Fibroblast of skin of abdomen (primary cell): ENCODE results near the gene ABI1.

Experiments
- DNase-seq: peaks from one replicate; pipeline ENCODE4 v3.0.0-alpha.2; 2013

Gene ABI1

DNA sequence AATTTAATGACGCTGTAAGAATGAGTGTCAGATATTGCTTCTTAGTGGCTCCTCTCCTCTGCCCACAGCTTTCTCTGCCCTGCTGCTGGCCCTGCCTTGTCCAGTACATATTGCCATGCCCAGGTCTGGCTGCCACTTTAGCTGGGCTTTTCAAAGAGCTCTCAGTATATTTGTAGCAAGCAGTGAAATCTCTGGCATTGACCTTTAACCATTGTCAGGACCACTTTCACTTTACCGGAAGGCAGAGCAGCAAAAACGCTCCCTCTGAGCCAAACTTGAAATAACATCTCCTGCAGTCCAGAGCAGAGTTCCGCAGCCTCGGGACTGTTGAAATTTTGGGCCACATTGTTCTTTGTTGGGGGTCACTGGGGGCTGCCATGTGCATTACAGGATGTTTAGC lies 149.4 kb downstream of the ABI1 start:
- no peak for DNase-seq

DNA sequence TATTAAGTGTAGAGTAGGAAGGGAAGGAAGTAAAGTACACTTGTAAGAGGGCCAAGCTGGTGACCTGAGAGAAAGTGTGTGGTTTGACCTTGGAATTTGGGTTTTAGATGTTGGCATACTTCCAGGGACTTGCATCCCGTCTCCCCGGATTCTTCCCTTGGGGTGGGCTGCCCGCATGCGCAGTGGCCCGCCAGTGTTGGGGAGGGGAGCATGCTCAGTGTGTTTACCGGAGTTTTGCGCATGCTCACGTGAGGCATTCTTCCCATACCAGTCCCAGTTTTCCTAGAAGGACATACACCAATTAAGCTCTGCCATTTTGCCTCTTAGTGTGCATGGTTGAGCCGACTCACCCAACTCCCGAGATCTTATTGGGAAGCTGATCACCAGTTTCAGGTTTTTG lies 153.8 kb downstream of the ABI1 start:
- no peak for DNase-seq

DNA sequence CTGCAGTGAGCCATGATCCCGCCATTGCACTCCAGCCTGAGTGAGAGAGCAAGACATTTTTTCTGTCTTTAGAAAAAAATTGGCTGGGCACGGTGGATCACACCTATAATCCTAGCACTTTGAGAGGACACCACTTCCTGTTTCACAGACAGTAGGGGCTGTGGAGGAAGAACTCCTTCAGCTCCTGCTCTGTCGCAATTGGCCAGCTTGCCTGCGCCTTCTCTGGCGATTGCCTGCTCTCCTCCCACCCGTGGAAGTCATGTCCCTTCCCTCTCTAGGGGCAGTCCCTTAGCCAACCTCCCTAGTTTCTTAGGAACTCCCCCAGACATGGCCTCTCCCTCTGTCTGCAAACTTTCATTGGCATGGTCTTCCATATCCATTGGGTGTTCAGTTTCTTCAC lies 154.6 kb downstream of the ABI1 start:
- DNase-seq: no peak

DNA sequence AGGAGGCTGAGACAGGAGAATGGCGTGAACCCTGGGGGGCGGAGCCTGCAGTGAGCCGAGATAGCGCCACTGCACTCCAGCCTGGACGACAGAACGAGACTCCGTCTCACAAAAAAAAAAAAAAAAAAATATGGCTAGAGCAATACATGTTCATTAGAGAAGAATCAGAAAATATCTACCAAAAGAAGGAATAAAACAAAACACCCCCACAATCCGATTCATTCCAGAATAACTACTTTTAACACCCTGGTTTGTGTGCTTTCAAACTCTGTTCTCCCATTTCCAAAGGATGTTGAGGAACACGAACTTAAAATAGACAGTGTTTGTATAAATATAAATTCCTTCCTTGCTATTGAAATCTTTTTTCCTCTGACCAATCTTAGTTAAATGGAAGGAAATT lies 156.8 kb downstream of the ABI1 start:
- DNase-seq: no peak

DNA sequence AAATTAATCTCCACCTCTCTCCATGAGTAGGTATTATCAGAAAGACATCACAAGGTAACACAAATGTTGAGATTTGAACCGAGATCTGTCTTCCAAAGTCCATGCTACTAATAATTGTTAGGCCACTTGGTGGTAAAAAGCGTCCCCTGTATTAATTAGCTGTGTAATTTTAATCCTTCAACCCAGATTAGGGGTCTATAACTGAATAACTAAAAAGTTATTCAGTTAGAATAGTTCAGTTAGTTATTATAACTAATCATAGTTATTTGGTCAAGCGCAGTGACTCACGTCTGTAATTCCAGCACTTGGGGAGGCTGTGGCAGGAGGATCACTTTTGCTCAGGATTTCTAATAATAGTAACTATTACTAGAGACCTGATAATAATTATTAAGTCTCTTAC lies 157.7 kb downstream of the ABI1 start:
- no peak for DNase-seq

DNA sequence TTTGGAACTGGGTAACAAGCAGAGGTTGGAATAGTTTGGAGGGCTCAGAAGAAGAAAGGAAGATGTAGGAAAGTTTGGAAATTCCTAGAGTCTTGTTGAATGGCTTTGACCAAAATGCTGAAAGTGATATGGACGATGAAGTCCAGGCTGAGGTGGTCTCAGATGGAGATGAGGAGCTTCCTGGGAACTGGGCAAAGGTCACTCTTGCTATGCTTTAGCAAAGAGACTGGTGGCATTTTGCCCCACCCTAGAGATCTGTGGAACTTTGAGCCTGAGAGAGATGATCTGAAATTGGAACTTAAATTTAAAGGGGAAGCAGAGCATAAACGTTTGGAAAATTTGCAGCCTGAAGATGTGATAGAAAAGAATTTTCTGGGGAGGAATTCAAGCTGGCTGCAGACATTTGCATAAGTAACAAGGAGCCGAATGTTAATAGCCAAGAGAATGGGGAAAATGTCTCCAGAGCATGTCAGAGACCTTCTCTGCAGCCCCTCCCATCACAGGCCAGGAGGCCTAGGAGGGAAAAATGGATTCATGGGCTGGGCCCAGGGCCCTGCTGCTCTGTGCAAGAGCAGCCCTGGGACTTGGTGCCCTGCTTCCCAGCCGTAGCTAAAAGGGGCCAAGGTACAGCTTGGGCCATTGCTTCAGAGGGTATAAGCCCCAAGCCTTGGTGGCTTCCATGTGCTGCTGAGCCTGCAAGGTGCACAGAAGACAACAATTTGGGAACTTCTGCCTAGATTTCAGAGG lies 159.7 kb downstream of the ABI1 start:
- DNase-seq: no peak

DNA sequence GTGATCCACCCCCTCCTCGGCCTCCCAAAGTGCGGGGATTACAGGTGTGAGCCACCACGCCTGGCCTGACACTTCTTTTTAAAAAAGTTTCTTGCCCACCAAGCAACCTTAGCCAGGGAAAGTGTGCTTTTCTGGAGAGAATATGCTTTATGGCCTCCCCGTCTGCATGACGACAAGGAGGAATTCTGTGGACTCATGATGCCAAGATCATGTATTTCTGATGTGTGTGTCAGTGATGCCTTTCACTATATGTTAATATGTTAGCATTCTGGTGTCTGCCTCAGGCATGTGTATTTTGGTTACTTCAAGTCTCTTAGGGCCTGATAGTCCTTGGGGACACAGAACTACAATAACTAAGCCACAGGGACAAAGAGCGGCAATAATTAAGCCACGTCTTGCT lies 161.1 kb downstream of the ABI1 start:
- no peak for DNase-seq

DNA sequence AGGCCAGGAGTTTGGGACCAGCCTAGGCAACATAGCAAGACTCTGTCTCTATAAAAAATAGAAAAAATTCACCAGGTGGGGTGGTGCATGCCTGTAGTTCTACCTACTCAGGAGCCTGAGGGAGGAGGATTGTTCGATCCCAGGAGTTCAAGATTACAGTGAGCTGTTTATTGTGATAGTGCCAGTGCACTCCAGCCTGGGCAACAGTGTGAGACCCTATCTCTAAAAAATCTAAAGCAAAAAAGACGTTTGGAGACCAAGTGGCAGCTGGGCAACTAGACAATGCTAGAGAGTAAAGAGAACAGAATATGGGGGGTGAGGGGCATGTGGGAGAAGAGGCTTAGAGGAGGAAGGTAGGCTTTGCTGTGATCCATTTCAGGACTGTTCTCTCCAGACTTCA lies 161.8 kb downstream of the ABI1 start:
- DNase-seq: no peak

DNA sequence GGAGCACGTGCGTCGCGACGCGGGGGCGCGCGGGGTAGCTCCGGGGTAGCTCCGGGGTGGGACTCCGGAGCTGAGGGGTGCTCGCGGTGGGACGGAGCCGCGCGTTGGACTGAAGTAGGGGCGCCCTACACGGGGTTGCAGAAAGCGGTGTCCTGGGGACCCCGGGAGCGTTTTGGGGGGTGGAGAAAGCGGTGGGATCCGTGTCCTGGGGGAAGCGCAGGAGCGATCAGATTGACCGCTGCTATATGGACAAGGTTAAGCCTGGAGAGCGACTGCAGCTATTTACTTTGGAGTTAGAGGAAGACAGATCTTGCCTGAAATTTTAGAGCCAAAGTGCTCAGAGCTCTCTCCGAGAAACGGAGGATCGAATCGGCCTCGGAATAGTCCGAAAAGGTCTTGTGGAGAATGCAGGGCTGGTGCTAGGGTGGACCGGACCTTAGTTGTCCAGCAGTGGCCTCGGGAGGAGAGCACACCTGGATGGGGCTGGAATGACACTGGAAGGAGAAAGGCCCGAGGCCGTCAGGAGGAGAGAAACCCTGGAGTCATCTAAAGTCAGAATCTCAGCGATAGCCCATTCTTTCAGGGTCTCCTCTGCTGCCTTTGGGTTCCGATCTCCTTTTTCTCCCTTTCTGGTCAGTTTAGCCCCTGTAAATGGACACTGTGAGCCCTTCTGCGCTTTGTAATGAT lies 162.7 kb downstream of the ABI1 start:
- no peak for DNase-seq

DNA sequence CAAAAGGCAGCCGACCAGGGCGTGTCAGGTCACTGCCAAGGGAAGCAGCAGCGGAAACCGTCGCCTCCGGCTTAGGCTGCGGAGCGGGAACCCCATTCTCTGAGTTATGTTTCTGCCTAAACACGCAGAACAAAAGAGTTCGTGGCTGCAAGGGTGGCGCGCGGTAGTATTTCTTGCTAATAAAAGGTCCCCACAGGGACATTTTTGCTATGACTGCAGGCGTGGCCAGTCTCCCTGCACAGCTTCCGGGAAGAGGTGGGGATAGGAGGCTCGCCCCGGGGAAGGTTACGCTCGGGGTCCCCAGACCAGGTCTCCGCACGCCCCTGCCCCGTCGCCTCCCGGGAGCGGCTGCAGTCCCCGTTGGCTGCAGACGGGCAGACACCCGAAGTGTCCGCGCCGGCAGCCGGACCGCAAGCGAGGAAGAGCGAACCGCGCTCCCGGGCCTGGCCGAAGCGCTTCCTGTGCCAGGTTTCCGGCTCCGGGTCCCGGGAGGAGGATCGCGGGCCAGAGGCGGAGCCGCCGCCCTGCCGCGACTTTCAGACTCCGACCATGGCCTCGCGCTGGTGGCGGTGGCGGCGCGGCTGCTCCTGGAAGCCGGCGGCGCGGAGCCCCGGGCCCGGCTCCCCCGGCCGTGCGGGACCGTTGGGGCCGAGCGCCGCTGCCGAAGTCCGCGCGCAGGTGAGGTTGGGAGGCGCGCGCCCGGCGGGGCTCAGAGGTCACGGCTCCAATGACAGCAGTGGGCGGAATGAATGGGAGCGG lies 163.4 kb downstream of the ABI1 start, which contains the start of gene PDSS1:
TSS of gene PDSS1 (plus strand) at position 539 of the 759 bp plus-strand sequence. CDS start at position 550, 11 bp downstream.
- DNase-seq: peak; percentile 65

DNA sequence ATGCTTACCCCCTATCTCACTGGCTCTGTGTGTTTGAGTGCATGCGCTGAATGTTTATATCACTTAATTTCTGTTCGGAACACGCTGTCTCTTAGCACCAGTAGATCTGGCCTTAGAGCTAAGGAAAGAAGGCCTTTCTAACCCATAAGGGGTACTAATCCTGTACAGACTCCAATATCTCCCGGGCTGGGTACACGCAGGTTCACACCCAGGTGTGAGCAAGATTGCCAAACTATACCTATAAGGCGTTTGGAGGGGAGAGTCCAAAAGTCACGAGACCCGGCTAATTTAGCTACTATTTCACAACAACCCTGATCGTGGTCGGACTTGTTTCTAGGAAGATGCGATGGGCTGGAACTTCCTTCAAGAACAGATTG lies 164.0 kb downstream of the ABI1 start:
- no peak for DNase-seq
